Tibial nerve (tissue), 4 donors: Measurements from ENCODE around the gene BMPR1B. TPM values are rescaled to one million over a fixed set of nuclear protein-coding genes. Genes with fewer than 3 reads are reported as not detected.

Experiments used
- DNase-seq, 2 donors: peaks; one replicate each; pipeline ENCODE4 v3.0.0-alpha.2; 2019; ENCODE audit warnings: low spot score in 2 of 2
- H3K27ac ChIP-seq, 4 donors: fragments of 200-600 bp; sonication (generic) in 3 of 4; one replicate each; pipeline ENCODE4 v1.5.1; 2017 to 2019; ENCODE audit warnings: mild to moderate bottlenecking in 1 of 4
- H3K27me3 ChIP-seq, 2 donors: fragments of 200-600 bp; sonication (generic) in 1 of 2; one replicate each; pipeline versions ENCODE4 v1.5.1 to v1.6.0; 2017 to 2019
- H3K36me3 ChIP-seq, 3 donors: fragments of 200-600 bp; sonication (generic); one replicate each; pipeline ENCODE4 v1.5.1; 2018 to 2019
- H3K4me1 ChIP-seq, 4 donors: fragments of 200-600 bp; sonication (generic) in 3 of 4; one replicate each; pipeline ENCODE4 v1.5.1; 2017 to 2019
- H3K4me3 ChIP-seq, 4 donors: fragments of 200-600 bp; sonication (generic) in 3 of 4; one replicate each; pipeline ENCODE4 v1.5.1; 2017 to 2019; ENCODE audit warnings: mild to moderate bottlenecking in 1 of 4, moderate library complexity in 1 of 4
- H3K9me3 ChIP-seq, 4 donors: fragments of 200-600 bp; sonication (generic) in 3 of 4; one replicate each; pipeline ENCODE4 v1.5.1; 2017 to 2019
- EP300 ChIP-seq, 2 donors: sonication (generic); formaldehyde crosslinking; IDR thresholded peaks; one replicate each; pipeline ENCODE4 v1.6.1; 2017; ENCODE audit warnings: antibody characterized with exemption in 2 of 2, mild to moderate bottlenecking in 1 of 2
- POLR2A ChIP-seq, 2 donors: fragments of 450-650 bp; IDR thresholded peaks; one replicate each; pipeline ENCODE4 v1.6.1; 2017; ENCODE audit warnings: antibody characterized with exemption in 2 of 2, mild to moderate bottlenecking in 2 of 2, moderate library complexity in 2 of 2
- WGBS, 2 donors: methylation state at CpG; one replicate each; pipeline ENCODE4 v1.1.5; 2018; 5-methylcytosine and 5-hydroxymethylcytosine counted together
- total RNA-seq, 4 donors: library from RNA; depleted of rRNA; stranded (reverse); fragments of >200 nt; gene quantifications; one replicate each; pipeline ENCODE4 v1.1.0, GENCODE V29; 2016
- TF ChIP-seq, protein P1 (sequence below), 5 experiments: fragments of 200-600 bp in 3 of 5; fragments of 450-650 bp in 2 of 5; sonication (generic) in 3 of 5; IDR thresholded peaks; one replicate each; pipeline ENCODE4 v1.5.1; 2016 to 2019; ENCODE audit warnings: antibody characterized with exemption in 5 of 5, mild to moderate bottlenecking in 3 of 5, moderate library complexity in 2 of 5

The BMPR1B gene
- total RNA-seq, 4 donors from 2014 or later: 9.3 to 32.1 (median 26.1) TPM

DNA sequence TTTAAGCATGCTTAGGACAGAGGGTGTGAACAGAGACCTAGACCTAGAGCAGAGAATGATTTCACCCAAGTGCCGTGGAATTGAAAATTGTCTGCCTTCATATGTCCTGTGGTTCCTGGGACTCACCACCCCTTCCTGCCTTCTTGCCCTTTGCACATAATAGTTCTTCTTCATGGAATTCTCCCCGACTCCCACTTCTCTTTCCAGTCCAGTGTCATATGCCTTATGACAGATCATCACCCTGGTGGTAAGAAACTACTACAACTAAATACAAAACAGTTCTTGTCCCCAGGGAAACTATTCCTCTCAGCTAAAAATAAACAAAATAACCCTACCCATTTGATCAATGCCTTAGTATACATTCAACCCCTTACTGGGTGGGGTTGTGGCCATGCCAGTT, 43.3 kb downstream of the BMPR1B start:
- WGBS, 2 donors: 47 to 53% methylated on average over 2 of the region's 2 CpGs
- no peak for DNase-seq
- H3K27ac ChIP-seq: peak overlapping the region in 1 of 4 donors; percentile 34
- TF ChIP-seq POLR2A (IDR thresholded peaks at IDR 0.05) (no peak), EP300 (IDR thresholded peaks at IDR 0.05) (no peak)
- TF ChIP-seq, protein P1, sequence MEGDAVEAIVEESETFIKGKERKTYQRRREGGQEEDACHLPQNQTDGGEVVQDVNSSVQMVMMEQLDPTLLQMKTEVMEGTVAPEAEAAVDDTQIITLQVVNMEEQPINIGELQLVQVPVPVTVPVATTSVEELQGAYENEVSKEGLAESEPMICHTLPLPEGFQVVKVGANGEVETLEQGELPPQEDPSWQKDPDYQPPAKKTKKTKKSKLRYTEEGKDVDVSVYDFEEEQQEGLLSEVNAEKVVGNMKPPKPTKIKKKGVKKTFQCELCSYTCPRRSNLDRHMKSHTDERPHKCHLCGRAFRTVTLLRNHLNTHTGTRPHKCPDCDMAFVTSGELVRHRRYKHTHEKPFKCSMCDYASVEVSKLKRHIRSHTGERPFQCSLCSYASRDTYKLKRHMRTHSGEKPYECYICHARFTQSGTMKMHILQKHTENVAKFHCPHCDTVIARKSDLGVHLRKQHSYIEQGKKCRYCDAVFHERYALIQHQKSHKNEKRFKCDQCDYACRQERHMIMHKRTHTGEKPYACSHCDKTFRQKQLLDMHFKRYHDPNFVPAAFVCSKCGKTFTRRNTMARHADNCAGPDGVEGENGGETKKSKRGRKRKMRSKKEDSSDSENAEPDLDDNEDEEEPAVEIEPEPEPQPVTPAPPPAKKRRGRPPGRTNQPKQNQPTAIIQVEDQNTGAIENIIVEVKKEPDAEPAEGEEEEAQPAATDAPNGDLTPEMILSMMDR (IDR thresholded peaks at IDR 0.05): no peak
- H3K36me3 ChIP-seq: no peaks in the 10 kb centered on the region
- no peaks in the 10 kb centered on the region for H3K27me3 ChIP-seq
- no peak overlapping the region for H3K4me3 ChIP-seq
- peaks cover 0 to 54% (median 7%) of the 10 kb centered on the region in 4 donors for H3K4me1 ChIP-seq
- H3K9me3 ChIP-seq: no peaks in the 10 kb centered on the region

DNA sequence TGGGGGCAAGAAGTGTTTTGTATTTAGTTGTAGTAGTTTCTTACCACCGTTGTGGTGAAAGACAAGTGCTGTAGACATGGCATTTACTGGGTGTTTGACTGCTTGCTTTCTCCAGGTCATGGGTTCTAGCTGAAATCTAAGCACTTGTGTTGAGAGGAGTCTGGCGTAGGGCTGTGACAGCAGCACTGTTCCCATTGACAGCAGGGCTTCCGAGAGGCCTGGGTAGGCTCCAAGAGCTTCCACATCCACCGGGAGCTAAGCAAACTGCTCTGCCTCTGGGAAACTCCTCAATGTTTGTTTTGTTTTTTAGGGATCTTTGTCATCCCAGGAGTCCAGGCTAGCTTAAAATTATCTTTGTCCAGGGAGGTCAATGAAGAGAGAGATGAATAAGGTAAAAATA, 44.3 kb downstream of the BMPR1B start:
- TF ChIP-seq, protein P1 (IDR thresholded peaks at IDR 0.05): no peak
- no peak for TF ChIP-seq POLR2A (IDR thresholded peaks at IDR 0.05)
- TF ChIP-seq EP300 (IDR thresholded peaks at IDR 0.05): no peak
- peak overlapping the region in 2 of 4 donors; percentile 10 to 38 for H3K27ac ChIP-seq
- 23 to 42% methylated on average over 4 of the region's 4 CpGs for WGBS, 2 donors

GRCh38 chr4:94803181-94803580, 45.4 kb downstream of the BMPR1B start:
- Histone ChIP-seq H3K36me3 (no peaks in the 10 kb centered on the region), H3K4me1 (peaks cover 0 to 58% (median 8%) of the 10 kb centered on the region in 4 donors), H3K27me3 (no peaks in the 10 kb centered on the region), H3K4me3 (no peak overlapping the region), H3K27ac (no peak overlapping the region), H3K9me3 (no peaks in the 10 kb centered on the region)
- no peak for DNase-seq
- TF ChIP-seq, protein P1 (IDR thresholded peaks at IDR 0.05): no peak
- no peak for TF ChIP-seq POLR2A (IDR thresholded peaks at IDR 0.05)
- no peak for TF ChIP-seq EP300 (IDR thresholded peaks at IDR 0.05)
- 79 to 83% methylated on average over 2 of the region's 2 CpGs for WGBS, 2 donors

More for the DNA sequence above, 44.3 kb downstream of the BMPR1B start:
- no peak overlapping the region for H3K4me3 ChIP-seq
- no peaks in the 10 kb centered on the region for H3K9me3 ChIP-seq
- H3K27me3 ChIP-seq: no peaks in the 10 kb centered on the region
- peak in 1 of 2 donors; percentile 35 for DNase-seq
- H3K4me1 ChIP-seq: peaks cover 0 to 61% (median 7%) of the 10 kb centered on the region in 4 donors
- no peaks in the 10 kb centered on the region for H3K36me3 ChIP-seq

DNA sequence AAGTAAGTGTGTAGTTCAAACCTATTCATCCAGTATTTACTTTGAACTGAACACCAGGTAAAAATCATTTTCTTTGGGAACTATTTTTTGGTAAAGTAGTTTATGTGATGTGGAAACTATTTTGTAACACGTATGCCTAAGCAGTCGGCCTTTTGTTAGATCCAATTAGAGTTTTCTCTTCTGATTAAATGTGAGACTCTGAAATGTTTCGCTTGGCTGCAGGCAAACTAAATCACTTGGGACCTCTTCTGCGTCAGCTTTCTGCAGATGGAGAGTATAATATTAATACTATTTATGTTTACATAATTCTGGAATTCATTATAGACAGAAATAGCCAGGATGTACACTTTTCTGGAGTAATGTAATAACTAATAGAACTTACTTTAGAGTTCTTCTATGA, 46.9 kb downstream of the BMPR1B start:
- 48 to 63% methylated on average over 4 of the region's 4 CpGs for WGBS, 2 donors
- DNase-seq: no peak
- Histone ChIP-seq H3K9me3 (no peaks in the 10 kb centered on the region), H3K27me3 (no peaks in the 10 kb centered on the region), H3K27ac (peak overlapping the region in 2 of 4 donors; percentile 57 to 58), H3K4me3 (no peak overlapping the region), H3K4me1 (peaks cover 0 to 51% (median 8%) of the 10 kb centered on the region in 4 donors), H3K36me3 (no peaks in the 10 kb centered on the region)
- TF ChIP-seq, protein P1 (IDR thresholded peaks at IDR 0.05): no peak
- TF ChIP-seq EP300 (IDR thresholded peaks at IDR 0.05) (peak in 1 of 2 donors; percentile 29), POLR2A (IDR thresholded peaks at IDR 0.05) (no peak)

GRCh38 chr4:94806376-94806775, 48.6 kb downstream of the BMPR1B start:
- no peak for DNase-seq
- 94 to 96% methylated on average over 2 of the region's 2 CpGs for WGBS, 2 donors
- Histone ChIP-seq H3K4me3 (no peak overlapping the region), H3K36me3 (no peaks in the 10 kb centered on the region), H3K27me3 (no peaks in the 10 kb centered on the region), H3K9me3 (no peaks in the 10 kb centered on the region), H3K4me1 (peaks cover 0 to 58% (median 8%) of the 10 kb centered on the region in 4 donors), H3K27ac (no peak overlapping the region)
- TF ChIP-seq EP300 (IDR thresholded peaks at IDR 0.05): no peak
- TF ChIP-seq, protein P1 (IDR thresholded peaks at IDR 0.05): no peak
- no peak for TF ChIP-seq POLR2A (IDR thresholded peaks at IDR 0.05)
